Measurements from ENCODE around the gene CRHR1.

Gene CRHR1

GRCh38 chr17:45870342-45870974 is 86.3 kb downstream of the CRHR1 start:
- no peak for DNase-seq

DNA sequence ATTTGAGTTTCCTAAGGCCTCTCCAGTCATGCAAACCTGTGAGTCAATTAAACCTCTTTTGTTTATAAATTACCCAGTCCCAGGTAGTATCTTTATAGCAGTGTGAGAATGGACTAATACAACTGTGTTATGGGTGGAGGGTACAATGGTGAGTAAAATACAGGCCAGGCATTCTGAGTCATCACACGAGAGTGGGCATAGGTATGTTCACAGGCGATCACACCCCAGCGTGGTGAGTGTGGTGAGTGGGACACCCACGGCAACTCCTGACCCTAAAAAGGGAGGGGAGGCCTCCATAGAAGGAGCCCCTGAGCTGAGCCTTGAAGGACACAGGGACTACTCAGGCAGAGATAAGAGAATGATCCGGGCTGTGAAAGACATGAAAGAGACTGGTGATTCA is 87.6 kb downstream of the CRHR1 start:
- DNase-seq: no peak

DNA sequence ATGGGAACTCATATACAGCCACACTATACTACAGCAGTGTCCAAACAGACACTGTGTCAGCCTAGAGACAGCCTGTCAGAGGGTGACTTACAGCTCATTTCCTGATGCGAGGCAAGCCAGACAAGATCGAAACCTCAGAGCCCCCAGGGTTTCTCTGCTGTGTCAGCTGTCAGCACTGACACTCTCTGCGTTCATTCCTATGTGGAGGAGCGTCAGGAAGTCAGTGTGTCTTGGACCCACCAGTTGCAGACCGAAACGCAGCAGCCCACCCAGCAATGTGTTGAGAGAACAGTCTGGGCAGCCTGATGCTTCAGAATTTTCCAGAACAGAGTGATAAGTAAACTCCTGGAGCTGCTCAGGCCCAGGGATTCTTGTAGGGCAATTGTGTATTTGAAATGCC is 89.6 kb downstream of the CRHR1 start:
- DNase-seq: no peak

- DNase-seq: no peak
Observed at GRCh38 chr17:45874151-45874550, 90.0 kb downstream of the CRHR1 start.

- no peak for DNase-seq
Observed at GRCh38 chr17:45876539-45876938, 92.4 kb downstream of the CRHR1 start.

DNA sequence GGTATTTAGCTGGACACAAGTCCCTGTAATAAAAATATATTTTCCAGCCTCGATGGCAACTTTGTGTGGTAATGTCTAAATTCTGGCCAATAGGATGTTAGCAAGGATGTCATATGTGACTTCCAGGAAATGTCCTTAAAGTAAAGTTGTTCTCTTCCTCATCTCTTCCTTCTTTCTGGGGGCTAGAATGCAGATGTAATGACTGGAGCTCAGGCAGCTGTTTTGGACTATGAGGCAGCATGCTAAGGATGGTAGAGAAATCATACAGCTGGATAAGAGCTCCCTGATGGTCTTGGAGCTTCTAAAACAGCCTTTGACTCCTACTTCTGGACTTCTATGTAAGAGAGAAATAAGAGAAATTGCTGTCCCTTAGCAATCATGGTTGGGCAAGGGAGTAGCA is 93.3 kb downstream of the CRHR1 start:
- DNase-seq: no peak

- DNase-seq: no peak
Observed at GRCh38 chr17:45883063-45883462, 98.9 kb downstream of the CRHR1 start.

Measured in NCI-H187 (cell line).